Activated CD4-positive, CD25-positive, alpha-beta regulatory T cell treated with anti-CD3 and anti-CD28 coated beads, Interleukin-2, amount 50 U/mL, for 24 hours (primary cell): ENCODE results near the gene GGPS1.
"Not testable (repeated sequence)": the region's sequence is repeated elsewhere in the genome, so short reads cannot be mapped to it uniquely, and the experiment has no call there.

Experiments
- ATAC-seq, 2 donors: fragments of 150-1000 bp; cut with Tn5 transposase; one replicate each; pipeline ENCODE4 v1.10.0; 2021; ENCODE audit warnings: mild to moderate bottlenecking in 1 of 2, moderate library complexity in 1 of 2

Gene GGPS1

GRCh38 chr1:235328271-235329138 is at the start of gene GGPS1:
Gene GGPS1, plus strand, starts transcription at chr1:235328570. Its CDS starts 6,695 bp downstream, at chr1:235335265.
- ATAC-seq, result peak; percentile 84

- no peak for ATAC-seq
These were observed 49.5 kb upstream of the GGPS1 start for GRCh38 chr1:235278915-235279292.

GRCh38 chr1:235279694-235280093 is 48.7 kb upstream of the GGPS1 start:
- no peak for ATAC-seq

GRCh38 chr1:235280467-235280866 is 47.9 kb upstream of the GGPS1 start:
- no peak for ATAC-seq

GRCh38 chr1:235283636-235284035 is 44.7 kb upstream of the GGPS1 start:
- ATAC-seq, result not testable (repeated sequence)

- ATAC-seq, result no peak
These were observed 44.1 kb upstream of the GGPS1 start for GRCh38 chr1:235284231-235284769.

GRCh38 chr1:235286667-235287066 is 41.7 kb upstream of the GGPS1 start:
- ATAC-seq, result peak; percentile 21 to 62

- no peak for ATAC-seq
These were observed 41.0 kb upstream of the GGPS1 start for GRCh38 chr1:235287208-235287882.

- no peak for ATAC-seq
These were observed 38.3 kb upstream of the GGPS1 start for GRCh38 chr1:235289859-235290739.

GRCh38 chr1:235290740-235291502 is 37.4 kb upstream of the GGPS1 start:
- ATAC-seq, result no peak

- ATAC-seq, result no peak
These were observed 36.7 kb upstream of the GGPS1 start for GRCh38 chr1:235291599-235292091.

GRCh38 chr1:235292790-235293189 is 35.6 kb upstream of the GGPS1 start:
- ATAC-seq, result no peak

GRCh38 chr1:235293322-235293942 is 34.9 kb upstream of the GGPS1 start:
- no peak for ATAC-seq

GRCh38 chr1:235295902-235296350 is 32.4 kb upstream of the GGPS1 start:
- ATAC-seq, result no peak

GRCh38 chr1:235296729-235297128 is 31.6 kb upstream of the GGPS1 start:
- no peak for ATAC-seq

- peak; percentile 84 for ATAC-seq
These were observed 30.8 kb upstream of the GGPS1 start for GRCh38 chr1:235297579-235297978.

- ATAC-seq, result no peak
These were observed 29.6 kb upstream of the GGPS1 start for GRCh38 chr1:235298758-235299157.

- ATAC-seq, result no peak
These were observed 29.1 kb upstream of the GGPS1 start for GRCh38 chr1:235299169-235299858.

GRCh38 chr1:235302143-235302542 is 26.2 kb upstream of the GGPS1 start:
- ATAC-seq, result no peak
